Heart left ventricle (tissue), 16 donors: ENCODE data around the gene TXK. TPM values are rescaled to one million over a fixed set of nuclear protein-coding genes. Genes with fewer than 3 reads are reported as not detected.

Experiments
- ATAC-seq, 4 donors: fragments of 200-7000 bp; cut with Tn5 transposase; one replicate each; pipeline ENCODE4 v1.9.1; 2020 to 2022; ENCODE audit warnings: moderate library complexity in 4 of 4, mild to moderate bottlenecking in 3 of 4, moderate number of reproducible peaks in 1 of 4
- DNase-seq, 5 donors: peaks; one replicate each; pipeline ENCODE4 v3.0.0-alpha.2; 2020
- H3K27ac ChIP-seq, 12 donors: fragments of 200-600 bp; sonication (generic) in 4 of 12; one replicate each; pipeline versions ENCODE4 v1.5.0 to v1.8.0; 2016 to 2022; ENCODE audit warnings: mild to moderate bottlenecking in 2 of 12
- H3K27me3 ChIP-seq, 9 donors: fragments of 200-600 bp; sonication (generic) in 2 of 9; one replicate each; pipeline versions ENCODE4 v1.5.1 to v1.8.0; 2016 to 2022; ENCODE audit warnings: mild to moderate bottlenecking in 3 of 9
- H3K36me3 ChIP-seq, 9 donors: fragments of 200-600 bp; sonication (generic) in 2 of 9; one replicate each; pipeline versions ENCODE4 v1.5.0 to v1.8.0; 2018 to 2022; ENCODE audit warnings: mild to moderate bottlenecking in 2 of 9
- H3K4me1 ChIP-seq, 12 donors: fragments of 200-600 bp; sonication (generic) in 4 of 12; one replicate each; pipeline versions ENCODE4 v1.5.0 to v1.8.0; 2016 to 2022; ENCODE audit warnings: mild to moderate bottlenecking in 3 of 12
- H3K4me3 ChIP-seq, 12 donors: fragments of 200-600 bp; sonication (generic) in 4 of 12; one replicate each; pipeline versions ENCODE4 v1.5.0 to v1.8.0; 2017 to 2022; ENCODE audit warnings: mild to moderate bottlenecking in 9 of 12, moderate library complexity in 4 of 12
- H3K9me3 ChIP-seq, 12 donors: fragments of 200-600 bp; sonication (generic) in 4 of 12; one replicate each; pipeline versions ENCODE4 v1.5.0 to v1.8.0; 2016 to 2022; ENCODE audit warnings: mild to moderate bottlenecking in 1 of 12
- CTCF ChIP-seq, 12 donors: fragments of 200-600 bp; sonication (generic) in 4 of 12; IDR thresholded peaks; one replicate each; pipeline versions ENCODE4 v1.5.0 to v1.8.0; 2018 to 2022; ENCODE audit warnings: antibody characterized with exemption in 12 of 12, mild to moderate bottlenecking in 5 of 12
- POLR2A ChIP-seq, 2 donors: fragments of 450-650 bp; IDR thresholded peaks; one replicate each; pipeline ENCODE4 v1.6.1; 2017; ENCODE audit warnings: antibody characterized with exemption in 2 of 2, mild to moderate bottlenecking in 2 of 2, moderate library complexity in 2 of 2
- WGBS, 4 donors: extraction: QIAGEN DNeasy Blood & Tissue Kit in 2 of 4; methylation state at CpG; one replicate each; pipeline versions ENCODE4 v1.1.5 to v1.1.7; 2013 to 2018; 5-methylcytosine and 5-hydroxymethylcytosine counted together
- intact Hi-C, 10 donors: fragments of 100-400 bp; cut with DNase I; formaldehyde crosslinking; loops; one replicate each; pipeline versions ENCODE4 v1.11.1 to v1.14.2; 2022
- polyA plus RNA-seq, 2 donors: library from polyadenylated mRNA; stranded (reverse); fragments of 200-250 nt; gene quantifications; one replicate each; pipeline ENCODE4 v1.2.3, GENCODE V29; 2013
- total RNA-seq, 9 donors: library from RNA; depleted of rRNA in 2 of 9; stranded (reverse); fragments of >200 nt in 2 of 9; fragmentation: NEBNext Ultra II Directional in 3 of 9; extraction: Animal tissue kit (Norgen Biotek cat#: 25700) in 3 of 9; gene quantifications; one replicate each; pipeline versions ENCODE4 v1.1.0 to v1.2.4, GENCODE V29; 2016 to 2023
- donor health status: ischemic (EF 13 %, LVEDD 7.1; RV severe dilation, severe dysfunction).
- donor health status: healthy with polysubstance abuse.
- donor health status: DM: no; HTN: yes; CAD: no.
- donor health status: DM: no; HTN: no; CAD: no.
- donor health status: ischemic (EF 25% LVEDD 6.9; RV normal size, moderate dysfunction).
- donor health status: ischemic (EF 25% LVEDD 5.7; RV mildly dilated, moderate dysfunction).
- donor health status: healthy.
- donor health status: DM: yes; HTN: yes; CAD: no.
- donor health status: ischemic (EF 35%, LVEDD 5.7; RV mildly dilated, moderate dysfunction).
- donor health status: nonischemic (EF 11% LVEDD 7.7; RV severe dilation, severe dysfunction).
- donor health status: DM: yes; HTN: yes; CAD: no.
- donor health status: PGD.
- donor health status: ischemic (EF 29% LVEDD 5.4; RV normal size, mild dysfunction).
- donor health status: nonischemic (EF 23%, LVEDD 6.1; RV moderate dilation, normal function).

TXK gene
- total and polyA plus RNA-seq, 11 donors: 0.18 to 3.3 (median 0.51) TPM; not detected in 1

DNA sequence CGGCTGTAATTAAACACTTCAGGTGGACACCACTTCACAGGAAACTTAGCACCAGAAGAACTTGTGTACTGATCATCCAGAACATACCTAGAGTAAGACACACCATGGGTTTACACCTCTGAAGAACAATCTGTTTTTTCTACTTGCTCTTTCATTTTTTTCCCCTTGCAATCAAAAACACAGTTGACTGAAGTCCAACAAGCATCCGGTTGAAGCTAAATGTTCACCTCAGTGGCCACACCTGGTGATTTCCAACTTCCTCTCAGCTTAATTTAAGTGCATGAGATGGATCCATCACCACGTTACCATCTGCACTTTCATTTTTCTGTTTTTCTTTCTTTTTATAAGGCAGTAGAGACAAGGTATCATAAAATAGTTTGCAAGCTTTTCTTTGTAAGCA, 4.9 kb upstream of the TXK start:
- no peak for TF ChIP-seq CTCF (IDR thresholded peaks at IDR 0.05)
- no peak for TF ChIP-seq POLR2A (IDR thresholded peaks at IDR 0.05)
- WGBS, 4 donors: 74 to 84% (median 76%) methylated on average over 3 of the region's 3 CpGs
- DNase-seq (no peak), ATAC-seq (no peak)
- H3K9me3 ChIP-seq: no peaks in the 10 kb centered on the region
- H3K27me3 ChIP-seq: no peaks in the 10 kb centered on the region
- intact Hi-C loops: loop anchor here in 2 of 10 donors (10.0 kb wide), 2 partner anchors 116 to 136 kb away; no protein-coding TSS in a partner anchor
- peak overlapping the region in 1 of 12 donors; percentile 38 for H3K27ac ChIP-seq
- H3K4me3 ChIP-seq: no peak overlapping the region
- peaks cover 0 to 37% (median 7%) of the 10 kb centered on the region in 9 donors for H3K36me3 ChIP-seq
- H3K4me1 ChIP-seq: peaks cover 0 to 5% (median 0%) of the 10 kb centered on the region in 12 donors

DNA sequence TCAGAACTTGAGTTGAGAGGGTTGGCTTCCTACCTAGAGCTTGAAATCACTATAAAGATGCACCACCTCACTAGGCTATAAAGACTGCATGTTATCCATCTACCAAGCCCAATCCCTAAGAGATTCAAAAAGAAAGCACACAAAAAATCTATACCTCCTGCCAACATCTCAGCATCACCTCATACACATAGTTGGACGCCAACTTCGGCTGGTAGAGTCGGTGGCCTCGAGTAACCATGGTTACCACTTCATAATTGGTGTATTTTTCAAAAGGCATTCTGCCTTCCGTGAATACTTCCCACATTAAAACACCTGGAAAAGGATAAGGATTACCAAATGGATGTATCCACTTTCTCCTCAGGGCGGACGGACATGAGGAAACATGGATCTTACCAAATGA, 4.5 kb upstream of the TXK start:
- H3K4me1 ChIP-seq: peaks cover 0 to 7% (median 0%) of the 10 kb centered on the region in 12 donors
- H3K4me3 ChIP-seq: no peak overlapping the region
- ATAC-seq: no peak
- no peaks in the 10 kb centered on the region for H3K9me3 ChIP-seq
- 91 to 96% (median 95%) methylated on average over 7 of the region's 7 CpGs for WGBS, 4 donors
- H3K27me3 ChIP-seq: no peaks in the 10 kb centered on the region
- intact Hi-C loops: loop anchor here in 2 of 10 donors (10.0 kb wide), 2 partner anchors 116 to 136 kb away; no protein-coding TSS in a partner anchor
- no peak for TF ChIP-seq POLR2A (IDR thresholded peaks at IDR 0.05)
- no peak for TF ChIP-seq CTCF (IDR thresholded peaks at IDR 0.05)
- no peak for DNase-seq
- H3K27ac ChIP-seq: peak overlapping the region in 1 of 12 donors; percentile 18
- peaks cover 0 to 37% (median 7%) of the 10 kb centered on the region in 9 donors for H3K36me3 ChIP-seq

- DNase-seq: no peak
- TF ChIP-seq POLR2A (IDR thresholded peaks at IDR 0.05): no peak
- no peak for TF ChIP-seq CTCF (IDR thresholded peaks at IDR 0.05)
- peak overlapping the region in 1 of 12 donors; percentile 18 for H3K27ac ChIP-seq
- H3K36me3 ChIP-seq: peaks cover 0 to 37% (median 7%) of the 10 kb centered on the region in 9 donors
- H3K4me1 ChIP-seq: peaks cover 0 to 7% (median 0%) of the 10 kb centered on the region in 12 donors
- no peak overlapping the region for H3K4me3 ChIP-seq
- intact Hi-C loops: loop anchor here in 2 of 10 donors (10.0 kb wide), 2 partner anchors 117 to 137 kb away; no protein-coding TSS in a partner anchor
- H3K9me3 ChIP-seq: no peaks in the 10 kb centered on the region
- no peak for ATAC-seq
- no peaks in the 10 kb centered on the region for H3K27me3 ChIP-seq
Observed at GRCh38 chr4:48137846-48138245, 3.8 kb upstream of the TXK start.

DNA sequence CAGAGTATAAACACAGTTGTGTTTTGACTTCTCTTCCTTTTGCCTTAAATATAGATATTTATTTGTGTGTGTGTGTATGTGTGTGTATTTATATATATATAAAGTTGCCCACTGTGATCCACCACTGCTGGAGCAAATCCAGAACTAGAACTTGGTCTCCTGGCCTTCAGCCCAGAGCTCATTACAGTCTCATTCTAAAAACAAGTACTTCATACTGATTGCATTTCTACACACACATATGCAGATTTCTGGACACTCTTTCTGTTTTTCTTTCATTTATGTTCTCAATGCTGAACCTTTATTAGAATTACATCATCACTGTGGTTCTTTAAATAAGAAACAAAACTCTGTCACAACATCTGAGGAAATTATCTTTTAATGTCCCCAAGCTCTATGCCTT, 381 bp downstream of the TXK start:
- no peaks in the 10 kb centered on the region for H3K9me3 ChIP-seq
- peak overlapping the region in 1 of 12 donors; percentile 35 for H3K4me3 ChIP-seq
- H3K4me1 ChIP-seq: peaks cover 0 to 37% (median 13%) of the 10 kb centered on the region in 12 donors
- TF ChIP-seq CTCF (IDR thresholded peaks at IDR 0.05): no peak
- TF ChIP-seq POLR2A (IDR thresholded peaks at IDR 0.05): no peak
- H3K36me3 ChIP-seq: peaks cover 0 to 34% (median 7%) of the 10 kb centered on the region in 9 donors
- intact Hi-C loops: loop anchor here in 2 of 10 donors (10.0 kb wide), 2 partner anchors 121 to 141 kb away; no protein-coding TSS in a partner anchor
- peak in 1 of 4 donors; percentile 28 for ATAC-seq
- DNase-seq: peak in 1 of 5 donors; percentile 21
- no peaks in the 10 kb centered on the region for H3K27me3 ChIP-seq
- H3K27ac ChIP-seq: peak overlapping the region in 1 of 12 donors; percentile 61
